ENCODE results near the gene LGALS1. TPM values are rescaled to one million over a fixed set of nuclear protein-coding genes. Genes with fewer than 3 reads are reported as not detected.
A peak's percentile ranks its signal among the peaks of the same experiment; 100 is the strongest.

LGALS1 gene
- total RNA-seq, 2 donors from 2014 or later = 1,410 to 2,076 TPM

DNA sequence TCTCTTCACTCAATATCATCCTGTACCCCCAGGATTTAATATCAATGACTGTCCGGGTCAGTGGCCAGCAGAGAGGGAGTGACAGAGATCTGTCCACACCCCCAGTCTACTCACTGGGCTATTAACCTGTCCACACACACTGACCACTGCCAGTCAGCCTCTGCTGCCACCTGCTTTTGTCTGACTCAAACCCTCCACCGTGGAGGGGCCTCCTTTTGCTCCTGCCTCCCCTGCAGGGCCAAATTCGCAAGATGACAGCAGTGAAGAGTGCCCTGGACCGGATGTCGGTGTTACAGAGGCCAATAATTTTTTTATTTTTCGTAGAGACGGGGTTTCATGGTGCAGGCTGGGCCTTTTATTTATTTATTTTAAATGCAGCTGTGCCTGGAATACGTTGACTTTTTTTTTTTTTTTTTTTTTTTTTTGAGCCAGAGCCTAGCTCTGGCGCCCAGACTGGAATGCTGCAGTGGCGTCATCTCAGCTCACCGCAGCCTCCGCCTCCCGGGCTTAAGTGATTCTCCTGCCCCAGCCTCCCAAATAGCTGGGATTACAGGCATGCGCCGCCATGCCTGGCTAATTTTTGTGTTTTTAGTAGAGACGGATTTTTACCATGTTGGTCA lies 11.8 kb upstream of the LGALS1 start:
- Mint-ChIP-seq H3K27ac (no peak overlapping the region), H3K27me3 (no peaks in the 10 kb centered on the region), H3K9me3 (no peaks in the 10 kb centered on the region), H3K4me3 (no peak overlapping the region), H3K4me1 (peaks cover 18% of the 10 kb centered on the region), H3K36me3 (ENCODE audit: low read depth) (peaks cover 46% of the 10 kb centered on the region)
- ATAC-seq (replicated peaks) = no peak

DNA sequence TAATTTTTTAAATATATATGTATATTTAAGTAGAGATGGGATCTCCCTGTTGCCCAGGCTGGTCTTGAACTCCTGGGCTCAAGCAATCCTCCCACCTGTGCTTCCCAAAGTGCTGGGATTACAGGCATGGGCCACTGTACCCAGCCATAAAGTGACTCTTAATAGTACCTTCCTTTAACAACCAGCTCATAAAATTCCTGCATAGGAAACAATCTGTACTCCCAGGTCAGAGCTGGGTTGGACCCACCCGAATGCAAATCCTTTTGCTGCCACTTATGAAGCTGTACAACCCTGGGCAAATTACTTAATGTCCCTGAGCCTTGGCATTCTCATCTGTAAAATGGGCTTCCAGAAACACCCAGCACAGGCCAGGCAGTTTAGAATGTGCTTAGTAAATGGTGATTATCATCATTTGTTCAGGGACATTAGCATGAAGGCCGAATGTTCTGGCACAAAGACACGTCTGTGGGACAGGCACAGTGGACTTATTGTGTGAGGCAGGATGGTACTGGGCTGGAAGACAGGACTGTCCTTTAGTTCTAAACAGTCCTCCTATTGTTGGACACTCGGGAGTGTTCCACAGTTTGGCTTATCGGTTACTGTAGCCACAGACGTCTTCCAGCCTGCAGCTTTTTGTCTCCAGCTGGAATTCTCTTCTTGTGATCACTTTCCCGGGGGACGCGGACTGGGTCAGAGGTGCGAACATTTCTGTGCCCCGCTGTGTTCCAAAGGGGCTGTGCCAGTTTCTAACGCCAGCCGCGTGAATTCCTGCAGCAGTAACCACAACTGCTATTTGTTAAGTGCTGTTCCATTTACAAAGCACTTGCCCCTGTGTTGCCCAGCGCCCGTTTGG lies 11.0 kb upstream of the LGALS1 start:
- H3K4me3 Mint-ChIP-seq = no peak overlapping the region
- peaks cover 42% of the 10 kb centered on the region for H3K36me3 Mint-ChIP-seq (ENCODE audit: low read depth)
- ATAC-seq (replicated peaks) = no peak
- no peaks in the 10 kb centered on the region for H3K27me3 Mint-ChIP-seq
- peaks cover 18% of the 10 kb centered on the region for H3K4me1 Mint-ChIP-seq
- no peaks in the 10 kb centered on the region for H3K9me3 Mint-ChIP-seq
- H3K27ac Mint-ChIP-seq = no peak overlapping the region

DNA sequence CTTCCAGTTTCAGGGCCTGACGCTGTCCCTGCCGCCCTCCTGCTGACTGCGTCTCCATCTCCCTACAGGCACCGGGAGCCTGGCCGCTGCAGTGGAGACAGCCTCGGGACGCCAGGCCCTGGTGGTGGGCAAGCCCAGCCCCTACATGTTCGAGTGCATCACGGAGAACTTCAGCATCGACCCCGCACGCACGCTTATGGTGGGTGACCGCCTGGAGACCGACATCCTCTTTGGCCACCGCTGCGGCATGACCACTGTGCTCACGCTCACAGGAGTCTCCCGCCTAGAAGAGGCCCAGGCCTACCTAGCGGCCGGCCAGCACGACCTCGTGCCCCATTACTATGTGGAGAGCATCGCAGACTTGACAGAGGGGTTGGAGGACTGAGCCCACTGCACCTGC lies 9.9 kb upstream of the LGALS1 start:
- no peak for ATAC-seq (replicated peaks)
- Mint-ChIP-seq H3K27me3 (no peaks in the 10 kb centered on the region), H3K36me3 (ENCODE audit: low read depth) (peaks cover 32% of the 10 kb centered on the region), H3K9me3 (no peaks in the 10 kb centered on the region), H3K4me3 (no peak overlapping the region), H3K27ac (no peak overlapping the region), H3K4me1 (peaks cover 9% of the 10 kb centered on the region)

DNA sequence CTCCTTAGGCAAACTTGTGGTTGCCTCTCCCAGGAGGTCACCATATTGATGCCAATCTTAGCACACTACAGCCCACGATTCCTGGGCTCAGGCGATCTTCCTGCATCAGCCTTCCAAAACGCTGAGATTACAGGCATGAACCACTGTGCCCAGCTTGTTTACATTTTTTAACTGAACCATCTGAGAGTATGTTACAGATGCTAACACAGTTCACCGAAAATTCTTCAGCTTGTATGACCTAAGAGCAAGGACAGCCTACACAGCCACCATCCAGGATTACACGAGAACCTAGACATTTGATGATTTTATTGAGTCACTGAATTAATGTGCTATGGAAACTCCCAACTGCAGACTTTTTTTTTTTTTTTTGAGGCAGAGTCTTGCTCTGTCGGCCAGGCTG lies 5.8 kb upstream of the LGALS1 start:
- ATAC-seq (replicated peaks) = peak; percentile 77
- Mint-ChIP-seq H3K4me3 (peak overlapping the region; percentile 23), H3K9me3 (no peaks in the 10 kb centered on the region), H3K27me3 (no peaks in the 10 kb centered on the region), H3K27ac (peak overlapping the region; percentile 48), H3K36me3 (ENCODE audit: low read depth) (peaks cover 22% of the 10 kb centered on the region), H3K4me1 (peaks cover 4% of the 10 kb centered on the region)

DNA sequence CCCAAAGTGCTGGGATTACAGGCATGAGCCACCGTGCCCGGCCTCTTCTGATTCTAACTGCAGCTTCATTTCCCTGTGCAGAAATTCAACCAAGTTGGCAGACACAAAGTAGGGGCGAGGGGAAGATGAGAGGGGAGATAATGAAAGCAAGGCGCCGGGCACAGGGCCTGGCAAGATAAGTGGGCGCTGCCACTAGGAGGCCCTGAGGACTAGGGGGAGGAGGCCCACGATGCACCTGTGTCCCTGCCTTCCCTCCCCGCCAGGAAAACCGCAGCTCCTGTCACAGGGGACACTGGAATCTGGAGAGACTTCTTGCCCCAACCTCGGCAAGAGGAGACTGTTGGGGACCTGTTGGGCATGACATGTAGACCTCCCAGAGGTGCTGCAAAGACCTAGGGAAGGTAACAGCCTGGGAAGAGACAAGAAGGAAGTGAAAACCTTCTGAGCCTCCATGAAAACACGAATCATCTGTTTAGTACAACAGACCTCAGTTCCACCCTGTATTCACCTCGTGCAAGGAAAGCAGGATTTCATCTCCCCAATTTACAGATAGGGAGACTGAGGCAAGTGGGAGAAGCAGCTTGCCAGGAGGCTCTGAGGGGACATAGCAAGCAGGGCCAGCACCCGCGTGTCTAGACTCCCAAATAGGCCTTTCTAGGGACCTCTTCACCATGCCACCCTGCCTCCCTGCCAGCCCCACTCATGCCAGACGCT lies 3.1 kb upstream of the LGALS1 start:
- H3K27me3 Mint-ChIP-seq = no peaks in the 10 kb centered on the region
- peak overlapping the region; percentile 93 for H3K4me3 Mint-ChIP-seq
- no peaks in the 10 kb centered on the region for H3K9me3 Mint-ChIP-seq
- H3K4me1 Mint-ChIP-seq = peaks cover 9% of the 10 kb centered on the region
- ATAC-seq (replicated peaks) = no peak
- peaks cover 22% of the 10 kb centered on the region for H3K36me3 Mint-ChIP-seq (ENCODE audit: low read depth)
- peak overlapping the region; percentile 52 for H3K27ac Mint-ChIP-seq

DNA sequence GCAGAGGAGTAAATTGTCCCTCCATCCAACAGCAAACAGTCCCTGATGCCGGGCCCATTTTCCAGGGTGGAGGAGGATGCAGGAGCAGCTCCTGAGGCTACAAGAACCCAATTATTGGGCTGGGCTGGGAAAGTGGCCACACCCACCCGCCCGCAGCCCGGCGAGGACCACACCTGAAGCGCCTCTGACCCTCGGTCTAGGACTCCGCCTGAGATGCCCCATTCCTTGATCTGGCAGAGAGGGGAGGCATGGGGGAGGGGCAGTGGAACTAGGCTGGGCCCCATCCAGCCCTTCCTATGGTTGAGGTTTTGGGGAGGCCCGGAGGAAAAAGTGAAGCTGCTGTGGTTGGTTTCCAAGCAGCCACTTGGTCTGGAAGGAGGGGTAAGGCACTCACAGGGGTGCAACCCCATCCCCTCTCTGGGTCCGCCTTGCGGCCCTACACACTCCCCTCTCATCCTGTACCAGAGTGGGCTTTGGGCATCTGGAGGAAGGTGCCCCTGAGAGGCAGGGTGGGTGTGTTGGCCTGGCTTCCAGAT lies 2.4 kb upstream of the LGALS1 start:
- peaks cover 9% of the 10 kb centered on the region for H3K4me1 Mint-ChIP-seq
- peaks cover 28% of the 10 kb centered on the region for H3K36me3 Mint-ChIP-seq (ENCODE audit: low read depth)
- peak overlapping the region; percentile 93 for H3K4me3 Mint-ChIP-seq
- H3K27ac Mint-ChIP-seq = no peak overlapping the region
- no peak for ATAC-seq (replicated peaks)
- no peaks in the 10 kb centered on the region for H3K27me3 Mint-ChIP-seq
- H3K9me3 Mint-ChIP-seq = no peaks in the 10 kb centered on the region

DNA sequence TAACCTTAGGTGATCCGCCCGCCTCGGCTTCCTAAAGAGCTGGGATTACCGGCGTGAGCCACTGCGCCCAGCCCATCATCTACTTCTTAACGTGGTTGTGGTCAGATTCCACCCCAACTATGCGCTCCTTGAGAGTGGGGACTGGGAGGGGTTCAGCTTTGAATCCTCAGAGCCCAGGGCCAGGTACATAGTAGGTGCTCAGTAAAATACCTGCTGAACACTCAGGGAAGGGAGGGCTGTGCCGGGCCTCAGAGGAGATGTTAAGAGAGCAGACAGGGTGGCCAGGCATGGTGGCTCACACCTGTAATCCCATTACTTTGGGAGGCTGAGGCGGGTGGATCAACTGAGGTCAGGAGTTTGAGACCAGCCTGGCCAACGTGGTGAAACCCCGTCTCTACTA lies 1.2 kb upstream of the LGALS1 start:
- peak overlapping the region; percentile 97 for H3K27ac Mint-ChIP-seq

DNA sequence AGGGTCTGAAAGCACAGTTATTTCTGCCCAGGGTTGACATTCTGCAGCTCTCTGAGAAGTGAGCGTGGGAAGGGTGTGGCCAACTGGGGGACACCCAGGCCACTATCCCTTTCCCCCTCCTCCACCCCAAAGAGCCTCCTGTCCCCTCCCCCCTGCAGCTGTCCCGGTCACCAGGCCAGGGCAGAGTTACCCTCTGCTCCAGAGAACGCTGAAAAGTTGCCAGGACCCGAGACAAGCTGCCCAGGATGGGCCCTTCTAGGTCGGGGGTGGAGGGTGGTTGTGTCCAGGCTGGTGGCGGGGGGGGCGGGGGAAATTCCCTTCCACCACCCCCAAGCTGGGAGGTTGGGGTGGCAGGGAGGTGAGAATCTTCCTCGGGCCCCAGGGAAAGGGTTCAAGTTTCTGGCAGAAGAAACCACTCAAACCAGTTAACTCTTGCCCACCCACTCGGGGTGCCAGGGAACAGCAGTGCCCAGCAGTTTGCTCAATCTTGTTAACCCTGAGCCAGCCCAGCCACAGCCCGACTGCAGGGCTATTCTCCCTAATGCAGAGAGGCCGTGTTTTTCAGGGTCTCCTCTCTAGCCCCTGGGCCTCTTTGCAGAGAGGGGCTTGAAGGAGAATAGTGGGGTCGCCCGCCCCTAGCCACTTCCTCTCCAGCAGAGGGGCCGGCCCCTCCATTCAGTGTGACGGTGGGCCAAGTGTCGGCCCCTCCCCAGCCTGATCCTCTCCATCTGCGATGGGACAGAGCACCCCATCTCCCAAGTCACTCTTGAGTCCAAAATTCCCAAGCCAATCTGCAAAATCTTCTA lies 697 bp downstream of the LGALS1 start:
- H3K4me1 Mint-ChIP-seq = peaks cover 15% of the 10 kb centered on the region
- peaks cover 48% of the 10 kb centered on the region for H3K36me3 Mint-ChIP-seq (ENCODE audit: low read depth)
- ATAC-seq (replicated peaks) = peak; percentile 1
- H3K4me3 Mint-ChIP-seq = peak overlapping the region; percentile 93
- no peaks in the 10 kb centered on the region for H3K9me3 Mint-ChIP-seq
- H3K27me3 Mint-ChIP-seq = no peaks in the 10 kb centered on the region
- H3K27ac Mint-ChIP-seq = peak overlapping the region; percentile 97

More for the DNA sequence above, 1.2 kb upstream of the LGALS1 start:
- no peak for ATAC-seq (replicated peaks)
- Mint-ChIP-seq H3K36me3 (ENCODE audit: low read depth) (peaks cover 38% of the 10 kb centered on the region), H3K4me3 (peak overlapping the region; percentile 93), H3K4me1 (peaks cover 9% of the 10 kb centered on the region), H3K9me3 (no peaks in the 10 kb centered on the region), H3K27me3 (no peaks in the 10 kb centered on the region)

DNA sequence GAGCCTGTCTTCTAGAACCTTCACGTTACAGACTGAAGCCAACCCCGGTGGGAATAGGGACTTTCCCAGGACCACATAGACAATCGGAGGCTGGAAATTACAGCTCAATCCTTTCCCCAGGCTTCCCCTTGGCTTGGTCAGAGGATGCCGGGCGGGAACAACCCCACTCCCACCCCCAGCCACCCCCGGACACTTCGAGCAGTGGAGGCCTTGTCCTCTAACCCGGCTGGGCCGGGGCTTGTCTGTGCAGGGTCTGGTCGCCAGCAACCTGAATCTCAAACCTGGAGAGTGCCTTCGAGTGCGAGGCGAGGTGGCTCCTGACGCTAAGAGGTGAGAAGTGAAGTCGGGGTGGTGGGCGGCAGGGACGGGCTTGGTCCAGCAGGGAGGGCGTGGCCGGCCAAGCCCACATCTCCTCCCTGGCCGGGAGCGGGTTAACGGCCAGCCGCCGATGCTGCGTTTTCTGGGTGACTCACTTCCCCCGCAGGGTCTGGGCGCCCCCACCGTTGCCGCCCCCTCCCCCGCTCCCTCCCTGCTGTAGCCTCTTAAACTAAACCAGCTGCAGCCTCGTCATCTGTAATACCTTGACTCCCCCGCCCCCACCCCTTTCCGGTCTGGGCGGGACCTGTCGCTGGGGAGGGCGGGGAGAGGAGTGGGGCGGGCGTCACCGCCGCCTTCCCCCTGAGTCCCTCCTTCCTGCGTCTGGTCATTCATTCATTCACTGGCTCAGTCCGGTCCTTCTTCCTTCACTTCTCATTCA lies 1.5 kb downstream of the LGALS1 start:
- Mint-ChIP-seq H3K27ac (peak overlapping the region; percentile 97), H3K27me3 (no peaks in the 10 kb centered on the region), H3K4me1 (peaks cover 22% of the 10 kb centered on the region), H3K36me3 (ENCODE audit: low read depth) (peaks cover 48% of the 10 kb centered on the region), H3K4me3 (peak overlapping the region; percentile 93), H3K9me3 (no peaks in the 10 kb centered on the region)
- ATAC-seq (replicated peaks) = peak; percentile 65

DNA sequence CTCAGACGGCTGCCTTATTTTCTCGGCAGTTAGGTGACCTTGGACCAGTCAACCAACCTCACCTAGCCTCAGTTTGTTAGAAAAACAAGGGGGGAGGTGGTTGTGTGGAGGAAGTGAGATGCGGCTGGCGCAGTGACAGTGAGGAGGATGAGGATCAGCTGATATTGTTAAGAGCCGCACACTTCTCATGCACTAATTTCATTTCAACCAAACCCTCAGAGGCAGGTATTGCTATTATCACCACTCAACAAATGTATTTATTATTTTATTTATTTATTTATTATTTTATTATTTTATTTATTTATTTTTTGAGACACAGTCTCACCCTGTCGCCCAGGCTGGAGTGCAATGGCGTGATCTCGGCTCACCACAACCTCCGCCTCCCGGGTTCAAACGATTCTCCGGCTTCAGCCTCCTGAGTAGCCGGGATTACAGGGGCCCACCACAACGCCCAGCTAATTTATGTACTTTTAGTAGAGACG lies 2.1 kb downstream of the LGALS1 start:
- H3K4me1 Mint-ChIP-seq = peaks cover 22% of the 10 kb centered on the region
- H3K36me3 Mint-ChIP-seq (ENCODE audit: low read depth) = peaks cover 48% of the 10 kb centered on the region
- H3K9me3 Mint-ChIP-seq = no peaks in the 10 kb centered on the region
- peak overlapping the region; percentile 97 for H3K27ac Mint-ChIP-seq
- ATAC-seq (replicated peaks) = peak; percentile 1
- H3K27me3 Mint-ChIP-seq = no peaks in the 10 kb centered on the region
- peak overlapping the region; percentile 93 for H3K4me3 Mint-ChIP-seq

DNA sequence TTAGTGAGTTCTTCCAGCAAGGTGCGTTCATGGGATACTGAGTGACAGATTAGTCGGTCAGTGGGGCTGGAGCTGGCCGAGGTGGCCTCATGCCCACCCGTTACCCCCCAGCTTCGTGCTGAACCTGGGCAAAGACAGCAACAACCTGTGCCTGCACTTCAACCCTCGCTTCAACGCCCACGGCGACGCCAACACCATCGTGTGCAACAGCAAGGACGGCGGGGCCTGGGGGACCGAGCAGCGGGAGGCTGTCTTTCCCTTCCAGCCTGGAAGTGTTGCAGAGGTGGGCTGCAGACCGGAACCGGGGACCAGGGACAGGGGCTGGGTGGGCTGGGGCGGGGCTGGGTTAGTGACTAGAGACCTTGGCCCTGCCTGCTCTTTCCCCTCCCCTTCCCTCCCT lies 2.9 kb downstream of the LGALS1 start:
- Mint-ChIP-seq H3K4me3 (peak overlapping the region; percentile 93), H3K27me3 (no peaks in the 10 kb centered on the region), H3K4me1 (peaks cover 22% of the 10 kb centered on the region), H3K9me3 (no peaks in the 10 kb centered on the region), H3K36me3 (ENCODE audit: low read depth) (peaks cover 48% of the 10 kb centered on the region), H3K27ac (no peak overlapping the region)
- no peak for ATAC-seq (replicated peaks)

DNA sequence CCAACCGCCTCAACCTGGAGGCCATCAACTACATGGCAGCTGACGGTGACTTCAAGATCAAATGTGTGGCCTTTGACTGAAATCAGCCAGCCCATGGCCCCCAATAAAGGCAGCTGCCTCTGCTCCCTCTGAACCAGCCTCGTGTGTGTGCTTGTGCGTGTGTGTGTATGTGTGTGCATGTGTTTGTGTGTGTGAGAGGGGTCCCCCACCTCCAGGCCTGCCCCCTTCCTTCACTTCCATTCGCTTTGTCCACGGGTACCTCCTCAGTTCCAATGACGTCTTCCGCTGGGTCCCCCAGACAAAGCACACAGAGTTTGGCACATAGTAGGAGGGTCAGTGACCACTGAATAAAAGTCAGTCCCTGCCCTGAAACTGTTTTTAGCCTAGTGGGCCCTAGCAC lies 4.2 kb downstream of the LGALS1 start:
- Mint-ChIP-seq H3K36me3 (ENCODE audit: low read depth) (peaks cover 48% of the 10 kb centered on the region), H3K27me3 (no peaks in the 10 kb centered on the region), H3K4me3 (peak overlapping the region; percentile 42), H3K4me1 (peaks cover 18% of the 10 kb centered on the region), H3K9me3 (no peaks in the 10 kb centered on the region), H3K27ac (peak overlapping the region; percentile 29)
- no peak for ATAC-seq (replicated peaks)

DNA sequence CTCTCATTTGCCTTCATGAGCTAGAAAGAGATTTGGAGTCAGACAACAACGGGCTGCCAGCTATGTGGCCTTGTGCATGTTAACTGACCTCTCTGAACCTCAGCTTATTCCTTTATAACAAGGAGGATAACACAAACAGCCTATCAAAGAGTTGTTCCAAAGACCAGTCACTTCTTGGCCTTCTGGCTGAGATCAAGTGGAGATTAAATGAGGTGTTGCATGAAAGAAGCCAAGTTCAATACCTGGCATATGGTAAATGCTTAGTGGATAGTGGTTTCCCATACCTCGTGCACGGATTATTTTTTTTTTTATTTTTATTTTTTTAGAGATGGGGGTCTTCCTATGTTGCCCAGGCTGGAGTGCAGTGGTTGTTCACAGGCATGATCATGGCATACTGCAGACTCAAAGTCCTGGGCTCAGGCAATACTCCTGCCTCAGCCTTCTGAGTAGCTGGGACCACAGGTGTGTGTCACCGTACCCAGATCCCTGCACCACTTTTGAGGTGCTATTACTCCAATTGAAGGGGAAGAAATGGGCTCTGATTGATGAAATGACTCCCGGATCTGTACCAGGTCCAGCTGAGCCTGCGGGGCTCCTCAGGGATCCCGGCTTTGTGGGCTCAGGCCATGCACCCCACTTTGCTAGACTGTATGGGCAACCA lies 4.9 kb downstream of the LGALS1 start:
- Mint-ChIP-seq H3K27me3 (no peaks in the 10 kb centered on the region), H3K9me3 (no peaks in the 10 kb centered on the region), H3K27ac (peak overlapping the region; percentile 29), H3K36me3 (ENCODE audit: low read depth) (peaks cover 42% of the 10 kb centered on the region), H3K4me3 (peak overlapping the region; percentile 42), H3K4me1 (peaks cover 16% of the 10 kb centered on the region)
- ATAC-seq (replicated peaks) = no peak

Measured in activated T-helper 17 cell treated with anti-CD3 and anti-CD28 coated beads, Interleukin-2, amount 50 U/mL, for 72 hours (primary cell).